ENCODE data around the gene UBL7.
"Not testable (repeated sequence)": the region's sequence is repeated elsewhere in the genome, so short reads cannot be mapped to it uniquely, and the experiment has no call there.

UBL7 gene

GRCh38 chr15:74460871-74461846 lies at the start of gene UBL7:
UBL7 (minus strand) TSS chr15:74461160; CDS start chr15:74458867, 2,293 bp downstream.
- peak; percentile 97 for FAIRE-seq
- DNase-seq (ENCODE audit: insufficient read length, low spot score): peak; percentile 83

GRCh38 chr15:74506515-74506840 lies 45.5 kb upstream of the UBL7 start:
- DNase-seq (ENCODE audit: insufficient read length, low spot score): no peak

GRCh38 chr15:74505837-74506514 lies 45.0 kb upstream of the UBL7 start:
- no peak for FAIRE-seq
- DNase-seq (ENCODE audit: insufficient read length, low spot score): no peak

More at GRCh38 chr15:74506515-74506840, 45.5 kb upstream of the UBL7 start:
- no peak for FAIRE-seq

GRCh38 chr15:74504836-74505235 lies 43.9 kb upstream of the UBL7 start:
- no peak for FAIRE-seq
- DNase-seq (ENCODE audit: insufficient read length, low spot score): no peak

GRCh38 chr15:74504418-74504817 lies 43.5 kb upstream of the UBL7 start:
- DNase-seq (ENCODE audit: insufficient read length, low spot score): no peak
- FAIRE-seq: no peak

- FAIRE-seq: no peak
- no peak for DNase-seq (ENCODE audit: insufficient read length, low spot score)
Measured at GRCh38 chr15:74502301-74502700, 41.3 kb upstream of the UBL7 start.

GRCh38 chr15:74500401-74500800 lies 39.4 kb upstream of the UBL7 start:
- FAIRE-seq (no peak), DNase-seq (ENCODE audit: insufficient read length, low spot score) (no peak)

- no peak for DNase-seq (ENCODE audit: insufficient read length, low spot score)
Measured at GRCh38 chr15:74499366-74499765, 38.4 kb upstream of the UBL7 start.

GRCh38 chr15:74497584-74497983 lies 36.6 kb upstream of the UBL7 start:
- DNase-seq (ENCODE audit: insufficient read length, low spot score) (no peak), FAIRE-seq (no peak)

More at GRCh38 chr15:74499366-74499765, 38.4 kb upstream of the UBL7 start:
- no peak for FAIRE-seq

GRCh38 chr15:74496648-74497047 lies 35.7 kb upstream of the UBL7 start:
- FAIRE-seq: no peak

GRCh38 chr15:74490339-74490689 lies 29.4 kb upstream of the UBL7 start:
- FAIRE-seq (no peak), DNase-seq (ENCODE audit: insufficient read length, low spot score) (no peak)

More at GRCh38 chr15:74496648-74497047, 35.7 kb upstream of the UBL7 start:
- no peak for DNase-seq (ENCODE audit: insufficient read length, low spot score)

- DNase-seq (ENCODE audit: insufficient read length, low spot score) (peak; percentile 75), FAIRE-seq (peak; percentile 82)
Measured at GRCh38 chr15:74489518-74490338, 28.8 kb upstream of the UBL7 start.

GRCh38 chr15:74488776-74489175 lies 27.8 kb upstream of the UBL7 start:
- no peak for DNase-seq (ENCODE audit: insufficient read length, low spot score)
- no peak for FAIRE-seq

GRCh38 chr15:74482661-74483060 lies 21.7 kb upstream of the UBL7 start:
- DNase-seq (ENCODE audit: insufficient read length, low spot score): no peak
- FAIRE-seq: no peak

- not testable (repeated sequence) for DNase-seq (ENCODE audit: insufficient read length, low spot score); FAIRE-seq
Measured at GRCh38 chr15:74480364-74480763, 19.4 kb upstream of the UBL7 start.

- not testable (repeated sequence) for FAIRE-seq; DNase-seq (ENCODE audit: insufficient read length, low spot score)
Measured at GRCh38 chr15:74471621-74472020, 10.7 kb upstream of the UBL7 start.

- no peak for FAIRE-seq
Measured at GRCh38 chr15:74470631-74471395, 9.9 kb upstream of the UBL7 start.

GRCh38 chr15:74468341-74469032 lies 7.5 kb upstream of the UBL7 start:
- FAIRE-seq: no peak
- DNase-seq (ENCODE audit: insufficient read length, low spot score): no peak

More at GRCh38 chr15:74470631-74471395, 9.9 kb upstream of the UBL7 start:
- no peak for DNase-seq (ENCODE audit: insufficient read length, low spot score)

GRCh38 chr15:74466570-74466969 lies 5.6 kb upstream of the UBL7 start:
- DNase-seq (ENCODE audit: insufficient read length, low spot score): no peak
- no peak for FAIRE-seq

- DNase-seq (ENCODE audit: insufficient read length, low spot score): no peak
- FAIRE-seq: no peak
Measured at GRCh38 chr15:74464897-74465296, 3.9 kb upstream of the UBL7 start.
